K562 (cell line): ENCODE measurements around the gene MAPK4. TPM values are rescaled to one million over a fixed set of nuclear protein-coding genes. Genes with fewer than 3 reads are reported as not detected.

ENCODE experiments used
- RAD21 ChIP-seq, 2 experiments: fragments of 250-450 bp in 1 of 2; fragments of 450-650 bp in 1 of 2; sonication (Bioruptor Pico) in 1 of 2; formaldehyde crosslinking in 1 of 2; IDR thresholded peaks in 1 of 2; conservative IDR thresholded peaks in 1 of 2; 2 replicates each; pipeline versions ENCODE4 v1.4.0 to v1.8.0; 2020 to 2022; ENCODE audit warnings: mild to moderate bottlenecking in 2 of 2, moderate library complexity in 1 of 2
- polyA plus RNA-seq, 8 experiments: library from polyadenylated mRNA; depleted of rRNA in 4 of 8; stranded (reverse) in 5 of 8; unstranded in 3 of 8; fragments of >200 nt; fragmentation: Nextera tagmentation in 2 of 8; fragmentation: Illumina TruSeq in 1 of 8; extraction: Ambion mirVana in 2 of 8; extraction: Trizol in 1 of 8; gene quantifications; 2 replicates each; pipeline versions ENCODE4 v1.2.1 to v1.2.3, GENCODE V29; 2011 to 2014; ENCODE audit warnings: inconsistent platforms in 1 of 8, missing spikeins in 1 of 8
- total RNA-seq, 7 experiments: library from RNA; depleted of rRNA in 6 of 7; stranded (reverse); fragments of >200 nt in 6 of 7; fragmentation: Illumina TruSeq in 2 of 7; extraction: Trizol in 2 of 7; gene quantifications; 2 replicates each; pipeline versions ENCODE4 v1.2.1 to v1.2.3, GENCODE V29; 2011 to 2021; ENCODE audit warnings: low replicate concordance in 1 of 7
- TF ChIP-seq, protein P1 (sequence below), 2 experiments: fragments of 450-650 bp; formaldehyde crosslinking in 1 of 2; IDR thresholded peaks; 2 replicates each; pipeline versions ENCODE4 v1.4.0 to v1.6.1; 2014 to 2020; ENCODE audit warnings: mild to moderate bottlenecking in 2 of 2, borderline replicate concordance in 1 of 2, low read depth in 1 of 2

Gene MAPK4
- total and polyA plus RNA-seq, 9 of the 15 experiments (the other 6 are each of a cell fraction or from before 2014, with no cell fraction given), result not detected

DNA sequence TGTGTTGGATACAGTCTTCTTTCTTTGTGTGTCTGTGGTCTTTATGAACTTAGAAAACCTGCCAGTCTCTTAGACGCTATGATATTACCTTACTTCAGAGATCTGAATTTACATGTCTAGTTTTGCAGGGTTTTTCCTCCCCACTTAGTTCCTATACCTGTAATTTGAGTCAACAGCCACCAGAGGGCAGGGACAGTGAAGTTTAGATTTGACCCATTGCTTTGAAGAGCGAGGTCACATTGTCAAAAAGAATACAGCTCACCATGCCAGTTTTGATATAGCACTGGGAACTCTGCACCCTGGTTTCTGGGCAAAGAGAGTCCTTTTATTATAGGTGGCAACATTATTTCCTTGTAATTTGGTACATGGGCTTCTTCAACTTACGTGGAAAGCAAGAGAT is 102.3 kb downstream of the MAPK4 start (continued):
- TF ChIP-seq, protein P1, sequence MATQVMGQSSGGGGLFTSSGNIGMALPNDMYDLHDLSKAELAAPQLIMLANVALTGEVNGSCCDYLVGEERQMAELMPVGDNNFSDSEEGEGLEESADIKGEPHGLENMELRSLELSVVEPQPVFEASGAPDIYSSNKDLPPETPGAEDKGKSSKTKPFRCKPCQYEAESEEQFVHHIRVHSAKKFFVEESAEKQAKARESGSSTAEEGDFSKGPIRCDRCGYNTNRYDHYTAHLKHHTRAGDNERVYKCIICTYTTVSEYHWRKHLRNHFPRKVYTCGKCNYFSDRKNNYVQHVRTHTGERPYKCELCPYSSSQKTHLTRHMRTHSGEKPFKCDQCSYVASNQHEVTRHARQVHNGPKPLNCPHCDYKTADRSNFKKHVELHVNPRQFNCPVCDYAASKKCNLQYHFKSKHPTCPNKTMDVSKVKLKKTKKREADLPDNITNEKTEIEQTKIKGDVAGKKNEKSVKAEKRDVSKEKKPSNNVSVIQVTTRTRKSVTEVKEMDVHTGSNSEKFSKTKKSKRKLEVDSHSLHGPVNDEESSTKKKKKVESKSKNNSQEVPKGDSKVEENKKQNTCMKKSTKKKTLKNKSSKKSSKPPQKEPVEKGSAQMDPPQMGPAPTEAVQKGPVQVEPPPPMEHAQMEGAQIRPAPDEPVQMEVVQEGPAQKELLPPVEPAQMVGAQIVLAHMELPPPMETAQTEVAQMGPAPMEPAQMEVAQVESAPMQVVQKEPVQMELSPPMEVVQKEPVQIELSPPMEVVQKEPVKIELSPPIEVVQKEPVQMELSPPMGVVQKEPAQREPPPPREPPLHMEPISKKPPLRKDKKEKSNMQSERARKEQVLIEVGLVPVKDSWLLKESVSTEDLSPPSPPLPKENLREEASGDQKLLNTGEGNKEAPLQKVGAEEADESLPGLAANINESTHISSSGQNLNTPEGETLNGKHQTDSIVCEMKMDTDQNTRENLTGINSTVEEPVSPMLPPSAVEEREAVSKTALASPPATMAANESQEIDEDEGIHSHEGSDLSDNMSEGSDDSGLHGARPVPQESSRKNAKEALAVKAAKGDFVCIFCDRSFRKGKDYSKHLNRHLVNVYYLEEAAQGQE (IDR thresholded peaks at IDR 0.05; ENCODE audit: borderline replicate concordance), result peak; percentile 36; the same call in 1 of the 2 replicates
- TF ChIP-seq, protein P1 (CRISPR knock-in tag; IDR thresholded peaks at IDR 0.05; ENCODE audit: low read depth), result no peak
- TF ChIP-seq RAD21 (CRISPR knock-in tag; conservative IDR thresholded peaks at IDR 0.05 in 1 of 2, IDR thresholded peaks at IDR 0.05 in 1 of 2), result peak; percentile 43 to 56
